Effector memory CD4-positive, alpha-beta T cell (primary cell): ENCODE measurements around the gene OSBPL8.

Experiments
- DNase-seq, 3 donors: peaks; one replicate each; pipeline ENCODE4 v3.0.0-alpha.2; 2020
- H3K27ac ChIP-seq: 2 replicates; pipeline ENCODE4 v1.7.0; 2013; ENCODE audit warnings: mild to moderate bottlenecking, low read length, moderate library complexity; ENCODE audit not compliant: insufficient read depth, poor library complexity, severe bottlenecking
- H3K27me3 ChIP-seq: replicated peaks from 2 replicates; pipeline ENCODE4 v1.7.0; 2013; ENCODE audit warnings: mild to moderate bottlenecking, low read length; ENCODE audit not compliant: insufficient read depth, control insufficient read depth, poor library complexity, severe bottlenecking
- H3K36me3 ChIP-seq: 2 replicates; pipeline ENCODE4 v1.7.0; 2013; ENCODE audit warnings: mild to moderate bottlenecking, low read length, moderate library complexity; ENCODE audit not compliant: control insufficient read depth, insufficient read depth
- H3K4me1 ChIP-seq: 2 replicates; pipeline ENCODE4 v1.7.0; 2013; ENCODE audit warnings: low read length, mild to moderate bottlenecking; ENCODE audit not compliant: control insufficient read depth, insufficient read depth, poor library complexity, severe bottlenecking
- H3K4me3 ChIP-seq: 2 replicates; pipeline ENCODE4 v1.7.0; 2013; ENCODE audit warnings: low read length, low read depth, mild to moderate bottlenecking; ENCODE audit not compliant: insufficient read depth, poor library complexity, severe bottlenecking
- H3K9me3 ChIP-seq: 2 replicates; pipeline ENCODE4 v1.7.0; 2013; ENCODE audit warnings: mild to moderate bottlenecking, low read length, moderate library complexity; ENCODE audit not compliant: control insufficient read depth

Gene OSBPL8

GRCh38 chr12:76432733-76433132, 126.8 kb downstream of the OSBPL8 start:
- Histone ChIP-seq H3K36me3 (no peaks in the 10 kb centered on the region), H3K27ac (no peak overlapping the region), H3K27me3 (no peaks in the 10 kb centered on the region), H3K4me1 (no peaks in the 10 kb centered on the region), H3K4me3 (no peak overlapping the region), H3K9me3 (no peaks in the 10 kb centered on the region)
- no peak for DNase-seq

- no peak overlapping the region for H3K4me3 ChIP-seq
- no peak for DNase-seq
- H3K27ac ChIP-seq, result no peak overlapping the region
- no peaks in the 10 kb centered on the region for H3K9me3 ChIP-seq
- H3K27me3 ChIP-seq, result no peaks in the 10 kb centered on the region
- H3K36me3 ChIP-seq, result peaks cover 5% of the 10 kb centered on the region
- H3K4me1 ChIP-seq, result no peaks in the 10 kb centered on the region
These were observed 131.5 kb downstream of the OSBPL8 start for GRCh38 chr12:76428117-76428516.

GRCh38 chr12:76426160-76426559, 133.4 kb downstream of the OSBPL8 start:
- Histone ChIP-seq H3K27ac (no peak overlapping the region), H3K4me3 (no peak overlapping the region), H3K4me1 (no peaks in the 10 kb centered on the region), H3K9me3 (no peaks in the 10 kb centered on the region), H3K27me3 (no peaks in the 10 kb centered on the region), H3K36me3 (peaks cover 5% of the 10 kb centered on the region)
- no peak for DNase-seq

DNA sequence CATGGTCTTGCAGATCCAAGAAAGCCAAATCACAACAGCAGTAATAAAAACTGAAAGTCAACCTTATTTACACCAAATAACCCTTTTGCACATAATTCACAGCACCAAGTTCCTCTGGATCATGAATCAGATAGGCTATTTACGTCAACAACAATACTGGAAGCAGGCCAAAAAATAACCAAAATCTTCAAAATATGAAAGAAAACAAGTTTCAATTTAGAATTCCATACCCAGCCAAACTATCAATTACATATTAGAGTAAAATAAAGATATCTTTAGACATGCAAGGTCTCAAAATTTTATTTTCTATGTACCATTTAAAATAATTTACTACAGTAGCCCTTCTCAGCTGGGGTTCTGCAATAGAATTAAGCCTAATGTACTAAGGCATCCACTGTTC, 134.6 kb downstream of the OSBPL8 start:
- no peak for DNase-seq
- Histone ChIP-seq H3K9me3 (no peaks in the 10 kb centered on the region), H3K4me1 (no peaks in the 10 kb centered on the region), H3K36me3 (peaks cover 5% of the 10 kb centered on the region), H3K27me3 (no peaks in the 10 kb centered on the region), H3K27ac (no peak overlapping the region), H3K4me3 (no peak overlapping the region)

GRCh38 chr12:76422543-76423438, 136.8 kb downstream of the OSBPL8 start:
- H3K27ac ChIP-seq, result no peak overlapping the region
- no peak overlapping the region for H3K4me3 ChIP-seq
- no peaks in the 10 kb centered on the region for H3K9me3 ChIP-seq
- no peak for DNase-seq
- H3K36me3 ChIP-seq, result peaks cover 5% of the 10 kb centered on the region
- no peaks in the 10 kb centered on the region for H3K27me3 ChIP-seq
- H3K4me1 ChIP-seq, result no peaks in the 10 kb centered on the region

GRCh38 chr12:76422154-76422542, 137.4 kb downstream of the OSBPL8 start:
- H3K36me3 ChIP-seq, result peaks cover 5% of the 10 kb centered on the region
- no peak overlapping the region for H3K4me3 ChIP-seq
- H3K4me1 ChIP-seq, result no peaks in the 10 kb centered on the region
- no peak for DNase-seq
- H3K27ac ChIP-seq, result no peak overlapping the region
- H3K9me3 ChIP-seq, result no peaks in the 10 kb centered on the region
- H3K27me3 ChIP-seq, result no peaks in the 10 kb centered on the region

- DNase-seq, result no peak
- Histone ChIP-seq H3K27me3 (no peaks in the 10 kb centered on the region), H3K4me1 (no peaks in the 10 kb centered on the region), H3K9me3 (no peaks in the 10 kb centered on the region), H3K4me3 (no peak overlapping the region), H3K36me3 (peaks cover 5% of the 10 kb centered on the region), H3K27ac (no peak overlapping the region)
These were observed 138.5 kb downstream of the OSBPL8 start for GRCh38 chr12:76421046-76421445.

- Histone ChIP-seq H3K36me3 (no peaks in the 10 kb centered on the region), H3K9me3 (no peaks in the 10 kb centered on the region), H3K4me1 (no peaks in the 10 kb centered on the region), H3K27me3 (no peaks in the 10 kb centered on the region), H3K27ac (no peak overlapping the region), H3K4me3 (no peak overlapping the region)
- DNase-seq, result no peak
These were observed 139.3 kb downstream of the OSBPL8 start for GRCh38 chr12:76420222-76420621.

- Histone ChIP-seq H3K36me3 (no peaks in the 10 kb centered on the region), H3K4me1 (no peaks in the 10 kb centered on the region), H3K27me3 (no peaks in the 10 kb centered on the region), H3K4me3 (no peak overlapping the region), H3K27ac (no peak overlapping the region), H3K9me3 (no peaks in the 10 kb centered on the region)
- DNase-seq, result no peak
These were observed 142.5 kb downstream of the OSBPL8 start for GRCh38 chr12:76417116-76417515.

GRCh38 chr12:76413121-76413520, 146.4 kb downstream of the OSBPL8 start:
- Histone ChIP-seq H3K9me3 (no peaks in the 10 kb centered on the region), H3K4me3 (no peak overlapping the region), H3K36me3 (no peaks in the 10 kb centered on the region), H3K27me3 (no peaks in the 10 kb centered on the region), H3K4me1 (no peaks in the 10 kb centered on the region), H3K27ac (no peak overlapping the region)
- no peak for DNase-seq
